IMR-90 (cell line): ENCODE data around the gene GYS1. TPM values are rescaled to one million over a fixed set of nuclear protein-coding genes. Genes with fewer than 3 reads are reported as not detected.

ENCODE experiments used
- ATAC-seq: fragments of 200-7000 bp; cut with Tn5 transposase; 2 replicates; pipeline ENCODE4 v1.9.1; 2020; ENCODE audit warnings: low read depth, mild to moderate bottlenecking, moderate library complexity
- BruUV-seq: library from RNA; stranded (reverse); fragments of 400-500 nt; replicated peaks from 2 replicates; lab custom pipeline; 2021; lab: Mats Ljungman, UMichigan
- CTCF ChIA-PET: fragments of 300-600 bp; formaldehyde crosslinking; extraction: SDS; loops from one replicate; lab custom pipeline; 2021; ENCODE audit warnings: antibody characterized with exemption; lab: Yijun Ruan, JAX
- POLR2A ChIA-PET: fragments of 300-600 bp; sonication (Branson Sonifier 250); formaldehyde crosslinking; loops from one replicate; lab custom pipeline; 2022; ENCODE audit warnings: antibody characterized with exemption; ENCODE audit not compliant: unreplicated experiment; lab: Charles Lee
- DNase-seq: peaks from one replicate; pipeline ENCODE4 v3.0.0; 2013
- H2AFZ ChIP-seq: replicated peaks from 2 replicates; pipeline ENCODE3; 2013; ENCODE audit warnings: low read length, mild to moderate bottlenecking; ENCODE audit not compliant: poor library complexity
- H2AK5ac ChIP-seq: 2 replicates; pipeline ENCODE4 v1.6.1; 2013; ENCODE audit warnings: low read depth, low read length, inconsistent platforms
- H2AK9ac ChIP-seq: replicated peaks from 2 replicates; pipeline ENCODE3; 2013; ENCODE audit warnings: mild to moderate bottlenecking, low read depth, low read length, moderate library complexity; ENCODE audit not compliant: poor library complexity
- H2BK120ac ChIP-seq: 2 replicates; pipeline ENCODE4 v1.6.1; 2013; ENCODE audit warnings: low read depth, low read length, inconsistent platforms
- H2BK15ac ChIP-seq: 3 replicates; pipeline ENCODE4 v1.6.1; 2013; ENCODE audit warnings: low read depth, low read length, inconsistent platforms
- H2BK20ac ChIP-seq: 2 replicates; pipeline ENCODE4 v1.6.1; 2013; ENCODE audit warnings: low read depth, mild to moderate bottlenecking, inconsistent platforms, low read length, moderate library complexity
- H2BK5ac ChIP-seq: 2 replicates; pipeline ENCODE4 v1.6.1; 2013; ENCODE audit warnings: mild to moderate bottlenecking, low read depth, low read length, inconsistent platforms; ENCODE audit not compliant: poor library complexity, severe bottlenecking
- H3K14ac ChIP-seq: replicated peaks from 2 replicates; pipeline ENCODE4 v1.6.1; 2013; ENCODE audit warnings: low read depth, low read length, inconsistent platforms
- H3K18ac ChIP-seq: 2 replicates; pipeline ENCODE4 v1.6.1; 2013; ENCODE audit warnings: low read depth, low read length, control low read depth
- H3K23ac ChIP-seq: 2 replicates; pipeline ENCODE4 v1.6.1; 2013; ENCODE audit warnings: low read depth, low read length, inconsistent platforms
- H3K27ac ChIP-seq: 2 replicates; pipeline ENCODE4 v1.5.1; 2013; ENCODE audit warnings: mild to moderate bottlenecking, control low read depth, low read length; ENCODE audit not compliant: insufficient read depth
- H3K27me3 ChIP-seq: 2 replicates; pipeline ENCODE4 v1.6.1; 2013; ENCODE audit warnings: low read length; ENCODE audit not compliant: control insufficient read depth, insufficient read depth
- H3K36me3 ChIP-seq: 2 replicates; pipeline ENCODE4 v1.6.1; 2013; ENCODE audit warnings: low read length, mixed read lengths; ENCODE audit not compliant: control insufficient read depth, insufficient read depth
- H3K4ac ChIP-seq: 2 replicates; pipeline ENCODE4 v1.6.1; 2013; ENCODE audit warnings: low read depth, low read length, inconsistent platforms
- H3K4me1 ChIP-seq: 2 replicates; pipeline ENCODE4 v1.6.1; 2013; ENCODE audit warnings: low read length, mixed read lengths; ENCODE audit not compliant: control insufficient read depth, insufficient read depth
- H3K4me2 ChIP-seq: 2 replicates; pipeline ENCODE4 v1.6.1; 2013; ENCODE audit warnings: low read depth, mild to moderate bottlenecking, control low read depth, low read length, moderate library complexity
- H3K4me3 ChIP-seq: 2 replicates; pipeline ENCODE4 v1.5.1; 2013; ENCODE audit warnings: low read depth, mild to moderate bottlenecking, control low read depth, low read length, moderate library complexity; ENCODE audit not compliant: insufficient read depth
- H3K56ac ChIP-seq: 2 replicates; pipeline ENCODE4 v1.6.1; 2013; ENCODE audit warnings: low read length, inconsistent platforms; ENCODE audit not compliant: insufficient read depth; ENCODE audit errors: extremely low read depth
- H3K79me1 ChIP-seq, 2 experiments: 2 replicates each; pipeline ENCODE4 v1.6.1; 2013; ENCODE audit warnings: low read length in 2 of 2, inconsistent platforms in 1 of 2, low read depth in 1 of 2
- H3K9ac ChIP-seq: 2 replicates; pipeline ENCODE4 v1.6.1; 2013; ENCODE audit warnings: low read depth, low read length, control low read depth
- H3K9me1 ChIP-seq: 2 replicates; pipeline ENCODE4 v1.6.1; 2013; ENCODE audit warnings: low read length, inconsistent platforms; ENCODE audit not compliant: insufficient read depth
- H3K9me3 ChIP-seq: 2 replicates; pipeline ENCODE4 v1.6.1; 2013; ENCODE audit warnings: low read length; ENCODE audit not compliant: control insufficient read depth, insufficient read depth
- H4K20me1 ChIP-seq: 2 replicates; pipeline ENCODE4 v1.6.1; 2013; ENCODE audit warnings: low read length, inconsistent platforms; ENCODE audit not compliant: insufficient read depth
- H4K5ac ChIP-seq: 2 replicates; pipeline ENCODE4 v1.6.1; 2013; ENCODE audit warnings: mild to moderate bottlenecking, low read depth, low read length, control low read depth
- H4K8ac ChIP-seq, 2 experiments: 2 replicates each; pipeline ENCODE4 v1.6.1; 2013; ENCODE audit warnings: low read depth in 2 of 2, low read length in 2 of 2, control low read depth in 1 of 2, inconsistent platforms in 1 of 2
- H4K91ac ChIP-seq: 2 replicates; pipeline ENCODE4 v1.6.1; 2013; ENCODE audit warnings: low read depth, low read length, inconsistent platforms; ENCODE audit not compliant: insufficient read depth
- BHLHE40 ChIP-seq: fragments of 150-350 bp; IDR thresholded peaks from 2 replicates; pipeline ENCODE4 v1.6.1; 2016; ENCODE audit warnings: mild to moderate bottlenecking, low read depth, low read length
- CEBPB ChIP-seq: IDR thresholded peaks from 2 replicates; pipeline ENCODE4 v1.6.1; 2012; ENCODE audit warnings: low read depth, low read length, improper control_type of control experiment
- CHD1 ChIP-seq: IDR thresholded peaks from 2 replicates; pipeline ENCODE4 v1.6.1; 2012; ENCODE audit warnings: low read depth, low read length, improper control_type of control experiment
- MAZ ChIP-seq: IDR thresholded peaks from 2 replicates; pipeline ENCODE4 v1.6.1; 2012; ENCODE audit warnings: low read depth, mild to moderate bottlenecking, low read length, improper control_type of control experiment, moderate library complexity, borderline replicate concordance
- POLR2A ChIP-seq: IDR thresholded peaks from 2 replicates; pipeline ENCODE4 v1.6.1; 2012; ENCODE audit warnings: mild to moderate bottlenecking, low read depth, low read length
- RFX5 ChIP-seq: IDR thresholded peaks from 2 replicates; pipeline ENCODE4 v1.8.0; 2012; ENCODE audit warnings: low read depth, mild to moderate bottlenecking, low read length, moderate library complexity
- SMC3 ChIP-seq: fragments of 150-350 bp; IDR thresholded peaks from 2 replicates; pipeline ENCODE4 v1.6.1; 2016; ENCODE audit warnings: low read depth, mild to moderate bottlenecking, antibody characterized with exemption, low read length, moderate library complexity
- WGBS, 2 experiments: methylation state at CpG; one replicate each; pipeline versions ENCODE4 v1.1.5 to v1.1.7; 2013; ENCODE audit warnings: missing lambda C conversion rate in 2 of 2; ENCODE audit not compliant: insufficient read length in 1 of 2; ENCODE audit errors: extremely low coverage in 2 of 2; 5-methylcytosine and 5-hydroxymethylcytosine counted together
- dilution Hi-C: fragments of 300-500 bp; cut with HindIII; formaldehyde crosslinking; loops from one replicate; pipeline ENCODE4 v1.14.3; 2018; ENCODE audit warnings: low sequenced_read_pairs; ENCODE audit not compliant: unreplicated experiment
- in situ Hi-C: fragments of 300-500 bp; cut with MboI; formaldehyde crosslinking; loops from 3 replicates; pipeline ENCODE4 v1.14.3; 2019; ENCODE audit warnings: low sequenced_read_pairs, inconsistent platforms, mixed read lengths
- intact Hi-C: fragments of 100-400 bp; cut with micrococcal nuclease; formaldehyde crosslinking; loops from 2 replicates; pipeline ENCODE4 v1.10.0; 2022
- polyA plus RNA-seq, 3 experiments: library from polyadenylated mRNA; depleted of rRNA; stranded (reverse); fragments of >200 nt; gene quantifications; 2 replicates each; pipeline ENCODE4 v1.2.3, GENCODE V29; 2012; ENCODE audit warnings: low replicate concordance in 1 of 3
- total RNA-seq: library from RNA; depleted of rRNA; stranded (reverse); fragments of >200 nt; gene quantifications from 2 replicates; pipeline ENCODE4 v1.2.3, GENCODE V29; 2012
- TF ChIP-seq, protein P1 (sequence below): fragments of 150-350 bp; IDR thresholded peaks from 2 replicates; pipeline ENCODE4 v1.6.1; 2016; ENCODE audit warnings: low read depth, mild to moderate bottlenecking, low read length, moderate library complexity, borderline replicate concordance
- TF ChIP-seq, protein P2 (sequence below): fragments of 150-350 bp; IDR thresholded peaks from 2 replicates; pipeline ENCODE4 v1.6.1; 2017; ENCODE audit warnings: mild to moderate bottlenecking, antibody characterized with exemption, low read length, low read depth

GYS1 gene
- total and polyA plus RNA-seq, 2 of the 4 experiments (the other 2 are of a cell fraction), result 38.7 to 72.2 TPM

DNA sequence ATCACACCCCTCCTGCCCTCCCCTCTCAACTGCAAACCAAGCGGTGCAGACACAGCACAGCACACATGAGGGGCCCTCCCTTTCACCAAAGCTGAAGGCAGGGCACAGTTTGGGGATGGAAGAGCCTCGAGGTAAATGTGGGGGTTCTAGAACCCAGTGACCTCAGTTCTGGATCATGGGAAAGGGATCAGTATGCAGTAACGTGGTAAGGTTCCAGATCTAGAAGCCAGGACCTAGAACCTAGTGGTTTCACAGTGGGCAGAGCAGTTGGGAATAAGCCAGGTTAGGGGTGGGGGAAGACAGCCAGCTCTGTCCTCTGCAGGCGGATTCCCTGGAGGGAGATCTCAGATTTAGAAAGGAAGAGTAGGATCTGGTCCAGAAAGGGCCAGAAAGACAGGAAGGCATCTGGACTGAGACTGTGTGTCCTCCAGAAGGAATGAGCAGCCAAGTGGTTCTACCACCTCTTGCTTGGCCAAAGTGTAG lies 24.9 kb downstream of the GYS1 start:
- BruUV-seq, result no TSS peak
- no peak overlapping the region for H4K91ac ChIP-seq
- TF ChIP-seq RFX5, result no peak
- TF ChIP-seq, protein P1, sequence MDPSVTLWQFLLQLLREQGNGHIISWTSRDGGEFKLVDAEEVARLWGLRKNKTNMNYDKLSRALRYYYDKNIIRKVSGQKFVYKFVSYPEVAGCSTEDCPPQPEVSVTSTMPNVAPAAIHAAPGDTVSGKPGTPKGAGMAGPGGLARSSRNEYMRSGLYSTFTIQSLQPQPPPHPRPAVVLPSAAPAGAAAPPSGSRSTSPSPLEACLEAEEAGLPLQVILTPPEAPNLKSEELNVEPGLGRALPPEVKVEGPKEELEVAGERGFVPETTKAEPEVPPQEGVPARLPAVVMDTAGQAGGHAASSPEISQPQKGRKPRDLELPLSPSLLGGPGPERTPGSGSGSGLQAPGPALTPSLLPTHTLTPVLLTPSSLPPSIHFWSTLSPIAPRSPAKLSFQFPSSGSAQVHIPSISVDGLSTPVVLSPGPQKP, result no peak
- TF ChIP-seq CHD1, result no peak
- TF ChIP-seq CEBPB, result no peak
- TF ChIP-seq POLR2A, result peak; percentile 75
- TF ChIP-seq, protein P2, sequence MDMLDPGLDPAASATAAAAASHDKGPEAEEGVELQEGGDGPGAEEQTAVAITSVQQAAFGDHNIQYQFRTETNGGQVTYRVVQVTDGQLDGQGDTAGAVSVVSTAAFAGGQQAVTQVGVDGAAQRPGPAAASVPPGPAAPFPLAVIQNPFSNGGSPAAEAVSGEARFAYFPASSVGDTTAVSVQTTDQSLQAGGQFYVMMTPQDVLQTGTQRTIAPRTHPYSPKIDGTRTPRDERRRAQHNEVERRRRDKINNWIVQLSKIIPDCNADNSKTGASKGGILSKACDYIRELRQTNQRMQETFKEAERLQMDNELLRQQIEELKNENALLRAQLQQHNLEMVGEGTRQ, result no peak
- TF ChIP-seq MAZ, result peak; percentile 13; the same call in 1 of the 2 replicates
- no peak for TF ChIP-seq BHLHE40
- TF ChIP-seq SMC3, result no peak
- peaks cover 0 to 41% of the 10 kb centered on the region in 2 experiments; a peak in 3 of 4 replicates for H3K79me1 ChIP-seq
- H2AFZ ChIP-seq, result no peak overlapping the region
- no peak overlapping the region for H3K4me2 ChIP-seq
- POLR2A ChIA-PET, result interaction anchor here (0.6 to 1.0 kb wide), 3 partner anchors 95 to 176 kb away, joined by 3 to 4 read pairs (median 3); partner anchors contain the start of gene PPP1R15A
- no peak overlapping the region for H4K5ac ChIP-seq
- H3K23ac ChIP-seq, result no peak overlapping the region
- H3K18ac ChIP-seq, result no peak overlapping the region
- peak; percentile 49 for DNase-seq
- no peaks in the 10 kb centered on the region for H3K9me3 ChIP-seq
- H3K4me1 ChIP-seq, result peaks cover 14% of the 10 kb centered on the region
- intact Hi-C loops, result loop anchor here (10.0 kb wide), 1 partner anchor 323 kb away; the partner anchor contains the start of gene CA11
- in situ Hi-C loops, result loop anchor here (10.0 kb wide), 1 partner anchor 323 kb away; the partner anchor contains the start of gene CA11
- no peak overlapping the region for H3K9ac ChIP-seq
- no peak overlapping the region for H3K27ac ChIP-seq
- no peak overlapping the region for H2BK15ac ChIP-seq
- ATAC-seq, result no peak
- H3K4ac ChIP-seq, result no peak overlapping the region
- H2AK5ac ChIP-seq, result peak overlapping the region; percentile 28; the same call in 1 of the 2 replicates
- no peaks in the 10 kb centered on the region for H3K27me3 ChIP-seq
- H2BK120ac ChIP-seq, result no peak overlapping the region
- H2BK5ac ChIP-seq, result no peak overlapping the region
- H2BK20ac ChIP-seq, result no peak overlapping the region
- 100% methylated on average over 1 of the region's 4 CpGs; no CpG with 5 or more reads in 1 of the 2 experiments for WGBS, 2 experiments
- no peak overlapping the region for H4K8ac ChIP-seq
- H3K36me3 ChIP-seq, result peaks cover 32% of the 10 kb centered on the region
- H3K4me3 ChIP-seq, result no peak overlapping the region
- no peak overlapping the region for H3K56ac ChIP-seq
- dilution Hi-C loops, result no loop called here
- no peak overlapping the region for H3K14ac ChIP-seq
- CTCF ChIA-PET, result no interaction called here
- peaks cover 45% of the 10 kb centered on the region for H4K20me1 ChIP-seq
- peaks cover 11% of the 10 kb centered on the region for H3K9me1 ChIP-seq
- H2AK9ac ChIP-seq, result no peak overlapping the region
